ENCODE measurements around the gene IRF1.

IRF1 gene

GRCh38 chr5:132510076-132510475 lies 19.5 kb upstream of the IRF1 start:
- Histone ChIP-seq H3K4me3 (no peak overlapping the region), H3K27me3 (no peaks in the 10 kb centered on the region), H3K4me1 (peaks cover 0 to 15% (median 12%) of the 10 kb centered on the region in 4 donors), H3K9me3 (no peaks in the 10 kb centered on the region), H3K36me3 (no peaks in the 10 kb centered on the region), H3K27ac (no peak overlapping the region)
- TF ChIP-seq, protein P1, sequence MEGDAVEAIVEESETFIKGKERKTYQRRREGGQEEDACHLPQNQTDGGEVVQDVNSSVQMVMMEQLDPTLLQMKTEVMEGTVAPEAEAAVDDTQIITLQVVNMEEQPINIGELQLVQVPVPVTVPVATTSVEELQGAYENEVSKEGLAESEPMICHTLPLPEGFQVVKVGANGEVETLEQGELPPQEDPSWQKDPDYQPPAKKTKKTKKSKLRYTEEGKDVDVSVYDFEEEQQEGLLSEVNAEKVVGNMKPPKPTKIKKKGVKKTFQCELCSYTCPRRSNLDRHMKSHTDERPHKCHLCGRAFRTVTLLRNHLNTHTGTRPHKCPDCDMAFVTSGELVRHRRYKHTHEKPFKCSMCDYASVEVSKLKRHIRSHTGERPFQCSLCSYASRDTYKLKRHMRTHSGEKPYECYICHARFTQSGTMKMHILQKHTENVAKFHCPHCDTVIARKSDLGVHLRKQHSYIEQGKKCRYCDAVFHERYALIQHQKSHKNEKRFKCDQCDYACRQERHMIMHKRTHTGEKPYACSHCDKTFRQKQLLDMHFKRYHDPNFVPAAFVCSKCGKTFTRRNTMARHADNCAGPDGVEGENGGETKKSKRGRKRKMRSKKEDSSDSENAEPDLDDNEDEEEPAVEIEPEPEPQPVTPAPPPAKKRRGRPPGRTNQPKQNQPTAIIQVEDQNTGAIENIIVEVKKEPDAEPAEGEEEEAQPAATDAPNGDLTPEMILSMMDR (IDR thresholded peaks at IDR 0.05), result no peak
- intact Hi-C loops (cut with DNase I; ENCODE audit: low total_unique reads), result no loop called here
- DNase-seq, result no peak

GRCh38 chr5:132506094-132506692 lies 15.6 kb upstream of the IRF1 start:
- TF ChIP-seq, protein P1 (IDR thresholded peaks at IDR 0.05), result peak; percentile 46 to 48
- H3K4me3 ChIP-seq, result no peak overlapping the region
- H3K27ac ChIP-seq, result peak overlapping the region; percentile 23 to 26
- H3K9me3 ChIP-seq, result no peaks in the 10 kb centered on the region
- no peak for DNase-seq
- no peaks in the 10 kb centered on the region for H3K36me3 ChIP-seq
- intact Hi-C loops (cut with DNase I; ENCODE audit: low total_unique reads), result no loop called here
- peaks cover 0 to 17% (median 12%) of the 10 kb centered on the region in 4 donors for H3K4me1 ChIP-seq
- H3K27me3 ChIP-seq, result no peaks in the 10 kb centered on the region

DNA sequence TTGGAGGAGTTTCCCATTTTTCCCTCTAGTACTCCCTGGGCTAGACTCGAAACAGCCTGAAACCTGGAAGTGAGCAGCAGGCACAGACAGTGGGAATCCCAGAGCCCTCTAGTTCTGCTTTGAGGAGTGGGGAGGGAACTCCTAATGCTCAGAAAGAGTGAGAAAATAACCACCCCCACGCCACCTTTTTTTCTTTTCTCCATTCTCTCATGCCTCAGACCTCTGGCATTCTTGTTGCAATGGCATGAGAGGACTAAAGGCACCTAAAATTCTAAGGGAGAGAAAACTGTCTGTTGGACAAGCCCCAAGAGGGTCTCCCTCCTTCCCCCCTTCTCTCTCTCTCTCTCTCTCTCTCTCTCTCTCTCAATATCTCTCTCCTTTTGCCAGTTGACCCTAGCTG lies 15.1 kb upstream of the IRF1 start:
- Histone ChIP-seq H3K27ac (peak overlapping the region; percentile 23 to 26), H3K9me3 (no peaks in the 10 kb centered on the region), H3K4me3 (no peak overlapping the region), H3K36me3 (no peaks in the 10 kb centered on the region), H3K27me3 (no peaks in the 10 kb centered on the region), H3K4me1 (peaks cover 0 to 17% (median 14%) of the 10 kb centered on the region in 4 donors)
- TF ChIP-seq, protein P1 (IDR thresholded peaks at IDR 0.05), result no peak
- intact Hi-C loops (cut with DNase I; ENCODE audit: low total_unique reads), result no loop called here
- DNase-seq, result no peak

DNA sequence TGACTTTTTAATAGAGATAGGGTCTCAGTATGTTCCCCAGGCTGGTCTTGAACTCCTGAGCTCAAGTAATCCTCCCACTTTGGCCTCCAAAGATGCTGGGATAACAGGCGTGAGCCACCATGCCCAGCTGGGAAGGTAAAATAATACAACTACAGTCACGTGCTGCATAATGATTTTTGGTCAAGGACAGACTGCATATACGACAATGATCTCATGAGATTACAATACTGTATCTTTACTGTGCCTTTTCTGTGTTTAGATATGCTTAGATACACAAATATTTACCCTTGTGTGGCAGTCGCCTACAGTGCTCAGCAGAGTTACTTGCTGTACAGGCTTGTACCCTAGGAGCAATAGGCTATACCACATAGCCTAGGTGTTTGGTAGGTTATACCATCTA lies 14.2 kb upstream of the IRF1 start:
- Histone ChIP-seq H3K36me3 (no peaks in the 10 kb centered on the region), H3K4me3 (no peak overlapping the region), H3K9me3 (no peaks in the 10 kb centered on the region), H3K4me1 (peaks cover 0 to 17% (median 14%) of the 10 kb centered on the region in 4 donors), H3K27ac (no peak overlapping the region), H3K27me3 (no peaks in the 10 kb centered on the region)
- DNase-seq, result no peak
- TF ChIP-seq, protein P1 (IDR thresholded peaks at IDR 0.05), result no peak
- intact Hi-C loops (cut with DNase I; ENCODE audit: low total_unique reads), result no loop called here

GRCh38 chr5:132503244-132503643 lies 12.7 kb upstream of the IRF1 start:
- peaks cover 0 to 21% (median 19%) of the 10 kb centered on the region in 4 donors for H3K4me1 ChIP-seq
- DNase-seq, result no peak
- H3K27ac ChIP-seq, result no peak overlapping the region
- TF ChIP-seq, protein P1 (IDR thresholded peaks at IDR 0.05), result no peak
- intact Hi-C loops (cut with DNase I; ENCODE audit: low total_unique reads), result no loop called here
- no peak overlapping the region for H3K4me3 ChIP-seq
- no peaks in the 10 kb centered on the region for H3K9me3 ChIP-seq
- H3K36me3 ChIP-seq, result no peaks in the 10 kb centered on the region
- H3K27me3 ChIP-seq, result no peaks in the 10 kb centered on the region

Measured in tibial artery (tissue), 4 donors.